Prostate gland (tissue), 2 donors: Measurements from ENCODE around the gene ZNF248.

ENCODE experiments used
- POLR2A ChIP-seq: fragments of 450-650 bp; IDR thresholded peaks from one replicate; pipeline ENCODE4 v1.6.1; 2016; ENCODE audit warnings: antibody characterized with exemption, mild to moderate bottlenecking
- TF ChIP-seq, protein P1 (sequence below), 4 experiments: fragments of 200-600 bp in 2 of 4; fragments of 450-650 bp in 2 of 4; sonication (generic) in 2 of 4; IDR thresholded peaks; 1 replicate in 3 of 4; 2 replicates in 1 of 4; pipeline ENCODE4 v1.5.1; 2016 to 2019; ENCODE audit warnings: antibody characterized with exemption in 4 of 4, mild to moderate bottlenecking in 2 of 4, moderate library complexity in 2 of 4

DNA sequence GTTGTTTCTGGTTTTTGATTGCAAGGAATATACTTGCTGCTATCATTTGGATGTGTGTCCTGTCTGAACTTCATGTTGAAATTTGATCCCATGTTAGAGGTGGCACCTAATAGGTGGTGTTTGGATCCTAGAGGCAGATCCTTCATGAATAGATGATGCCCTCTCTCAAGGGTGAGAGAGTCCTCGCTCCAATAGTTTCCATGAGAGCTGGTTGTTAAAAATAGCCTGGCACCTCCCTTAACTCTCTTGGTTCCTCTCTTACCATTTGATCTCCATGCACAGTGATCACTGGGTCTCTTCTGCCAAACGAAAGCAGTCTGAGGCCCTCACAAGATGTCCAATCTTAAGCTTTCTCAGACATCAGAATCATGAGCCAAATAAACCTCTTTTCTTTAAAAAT is 49.0 kb upstream of the ZNF248 start:
- TF ChIP-seq, protein P1, sequence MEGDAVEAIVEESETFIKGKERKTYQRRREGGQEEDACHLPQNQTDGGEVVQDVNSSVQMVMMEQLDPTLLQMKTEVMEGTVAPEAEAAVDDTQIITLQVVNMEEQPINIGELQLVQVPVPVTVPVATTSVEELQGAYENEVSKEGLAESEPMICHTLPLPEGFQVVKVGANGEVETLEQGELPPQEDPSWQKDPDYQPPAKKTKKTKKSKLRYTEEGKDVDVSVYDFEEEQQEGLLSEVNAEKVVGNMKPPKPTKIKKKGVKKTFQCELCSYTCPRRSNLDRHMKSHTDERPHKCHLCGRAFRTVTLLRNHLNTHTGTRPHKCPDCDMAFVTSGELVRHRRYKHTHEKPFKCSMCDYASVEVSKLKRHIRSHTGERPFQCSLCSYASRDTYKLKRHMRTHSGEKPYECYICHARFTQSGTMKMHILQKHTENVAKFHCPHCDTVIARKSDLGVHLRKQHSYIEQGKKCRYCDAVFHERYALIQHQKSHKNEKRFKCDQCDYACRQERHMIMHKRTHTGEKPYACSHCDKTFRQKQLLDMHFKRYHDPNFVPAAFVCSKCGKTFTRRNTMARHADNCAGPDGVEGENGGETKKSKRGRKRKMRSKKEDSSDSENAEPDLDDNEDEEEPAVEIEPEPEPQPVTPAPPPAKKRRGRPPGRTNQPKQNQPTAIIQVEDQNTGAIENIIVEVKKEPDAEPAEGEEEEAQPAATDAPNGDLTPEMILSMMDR (IDR thresholded peaks at IDR 0.05), result no peak
- no peak for TF ChIP-seq POLR2A
